Measurements from ENCODE around the gene TRAPPC10.
A peak's percentile ranks its signal among the peaks of the same experiment; 100 is the strongest.
"Not testable (repeated sequence)": the region's sequence is repeated elsewhere in the genome, so short reads cannot be mapped to it uniquely, and the experiment has no call there.

The TRAPPC10 gene

DNA sequence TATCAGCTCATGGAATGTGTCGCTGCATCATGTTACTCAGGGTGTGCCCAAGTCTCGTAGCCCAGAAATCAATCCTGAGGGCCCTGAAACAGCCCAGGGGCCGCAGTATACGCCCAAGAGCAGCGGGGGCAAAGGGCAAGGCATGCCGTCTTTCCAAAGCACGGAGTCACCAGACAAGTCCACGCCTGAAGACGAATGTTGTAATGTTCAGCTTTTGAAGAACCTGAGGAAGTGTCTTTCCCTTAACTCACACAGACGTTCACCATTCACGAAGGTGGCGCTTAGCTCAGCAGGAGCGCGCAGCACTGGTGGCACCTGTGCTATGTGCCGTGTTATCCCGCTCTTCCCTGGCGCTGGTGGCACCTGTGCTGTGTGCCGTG, 76.3 kb downstream of the TRAPPC10 start:
- Mint-ChIP-seq H3K27ac (peak overlapping the region; percentile 99), H3K4me3 (peak overlapping the region; percentile 32), H3K27me3 (no peaks in the 10 kb centered on the region), H3K9me3 (no peaks in the 10 kb centered on the region), H3K4me1 (ENCODE audit: low read depth) (peaks cover 77% of the 10 kb centered on the region), H3K36me3 (ENCODE audit: low read depth) (peaks cover 75% of the 10 kb centered on the region)

- Mint-ChIP-seq H3K36me3 (ENCODE audit: low read depth) (peaks cover 76% of the 10 kb centered on the region), H3K4me3 (peak overlapping the region; percentile 50), H3K9me3 (no peaks in the 10 kb centered on the region), H3K27ac (peak overlapping the region; percentile 84), H3K27me3 (no peaks in the 10 kb centered on the region), H3K4me1 (ENCODE audit: low read depth) (peaks cover 68% of the 10 kb centered on the region)
These were observed 77.1 kb downstream of the TRAPPC10 start for GRCh38 chr21:44089001-44089911.

DNA sequence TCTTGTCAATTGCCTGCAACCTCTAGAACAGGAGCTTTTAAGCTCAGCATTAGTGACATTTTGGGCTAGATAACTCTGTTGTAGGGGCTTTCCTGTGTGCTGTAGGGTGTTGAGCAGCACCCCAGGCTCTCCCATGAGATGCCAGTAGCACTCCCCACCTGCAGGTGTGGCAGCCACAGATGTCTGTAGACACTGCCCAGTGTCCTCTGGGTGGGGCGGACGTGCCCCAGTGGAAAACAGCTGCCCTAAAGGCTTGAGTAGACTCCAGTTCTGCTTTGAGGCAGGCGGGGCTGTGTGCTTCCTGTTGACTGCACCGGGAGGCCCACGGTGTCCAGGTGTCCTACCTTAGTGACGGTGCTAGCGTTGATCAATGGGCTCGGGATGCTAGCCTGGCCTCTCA, 78.2 kb downstream of the TRAPPC10 start:
- Mint-ChIP-seq H3K4me3 (no peak overlapping the region), H3K4me1 (ENCODE audit: low read depth) (peaks cover 61% of the 10 kb centered on the region), H3K27me3 (no peaks in the 10 kb centered on the region), H3K27ac (peak overlapping the region; percentile 84), H3K9me3 (no peaks in the 10 kb centered on the region), H3K36me3 (ENCODE audit: low read depth) (peaks cover 70% of the 10 kb centered on the region)

- Mint-ChIP-seq H3K27me3 (no peaks in the 10 kb centered on the region), H3K9me3 (no peaks in the 10 kb centered on the region), H3K36me3 (ENCODE audit: low read depth) (peaks cover 54% of the 10 kb centered on the region), H3K4me1 (ENCODE audit: low read depth) (peaks cover 42% of the 10 kb centered on the region), H3K27ac (no peak overlapping the region), H3K4me3 (no peak overlapping the region)
These were observed 80.1 kb downstream of the TRAPPC10 start for GRCh38 chr21:44092211-44092610.

DNA sequence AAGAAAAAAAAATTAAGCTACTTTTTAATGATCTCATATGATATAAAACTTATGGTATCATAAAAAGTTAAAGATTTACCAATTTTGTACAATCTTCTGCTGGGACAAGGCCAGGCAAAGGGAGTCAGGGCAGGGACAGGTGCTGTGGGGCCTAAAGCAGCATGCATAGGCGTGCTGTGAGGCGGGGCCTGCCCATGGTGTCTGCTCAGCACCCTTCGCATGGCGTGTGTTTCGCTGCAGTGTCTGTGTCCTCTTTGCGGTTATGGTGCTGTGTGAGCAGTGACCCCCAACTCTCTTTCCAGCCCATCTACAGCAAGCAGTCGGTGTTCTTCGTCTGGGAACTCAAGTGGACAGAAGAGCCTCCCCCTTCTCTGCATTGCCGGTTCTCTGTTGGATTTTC, 81.7 kb downstream of the TRAPPC10 start:
- H3K9me3 Mint-ChIP-seq: no peaks in the 10 kb centered on the region
- peaks cover 27% of the 10 kb centered on the region for H3K4me1 Mint-ChIP-seq (ENCODE audit: low read depth)
- H3K27me3 Mint-ChIP-seq: no peaks in the 10 kb centered on the region
- no peak overlapping the region for H3K4me3 Mint-ChIP-seq
- peak overlapping the region; percentile 29 for H3K27ac Mint-ChIP-seq
- peaks cover 40% of the 10 kb centered on the region for H3K36me3 Mint-ChIP-seq (ENCODE audit: low read depth)

DNA sequence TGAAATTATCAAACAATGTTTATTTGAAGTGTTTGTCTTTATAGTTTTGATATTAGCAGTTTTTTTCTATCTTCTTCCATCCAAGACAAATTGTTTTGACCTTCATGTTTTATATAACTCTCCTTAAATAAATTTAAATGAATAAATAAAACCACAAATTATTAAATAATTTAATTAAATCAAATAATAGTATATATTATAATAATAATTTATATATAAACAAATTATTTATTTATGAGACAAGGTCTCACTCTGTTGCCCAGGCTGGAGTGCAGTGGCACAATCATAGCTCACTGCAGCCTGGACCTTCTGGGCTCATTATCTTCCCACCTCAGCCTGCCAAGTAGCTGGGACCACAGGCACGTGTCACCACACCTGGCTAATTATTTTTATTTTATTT, 82.7 kb downstream of the TRAPPC10 start:
- Mint-ChIP-seq H3K9me3 (no peaks in the 10 kb centered on the region), H3K36me3 (ENCODE audit: low read depth) (peaks cover 29% of the 10 kb centered on the region), H3K4me1 (ENCODE audit: low read depth) (peaks cover 16% of the 10 kb centered on the region), H3K27me3 (no peaks in the 10 kb centered on the region), H3K27ac (no peak overlapping the region), H3K4me3 (no peak overlapping the region)

DNA sequence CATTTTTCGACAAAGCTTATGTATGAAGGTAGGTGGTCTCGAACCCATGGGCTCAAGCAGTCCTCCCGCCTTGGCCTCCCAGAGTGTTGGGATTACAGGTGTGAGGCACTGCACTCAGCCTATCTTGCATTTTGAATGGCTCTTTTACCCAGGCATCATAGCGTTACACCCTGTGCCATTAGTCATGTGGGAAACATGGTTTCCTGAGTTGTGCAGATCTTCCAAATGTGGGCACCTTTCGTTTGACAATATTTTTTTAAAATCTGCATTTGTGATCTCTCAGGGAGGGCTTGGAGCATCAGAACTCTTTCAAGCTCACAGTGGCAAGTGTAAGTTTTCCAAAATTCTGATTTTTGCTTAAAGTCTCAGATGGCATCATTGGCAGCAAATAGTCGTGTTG, 86.4 kb downstream of the TRAPPC10 start:
- not testable (repeated sequence) for H3K27ac Mint-ChIP-seq; H3K4me3 Mint-ChIP-seq; H3K4me1 Mint-ChIP-seq (ENCODE audit: low read depth); H3K27me3 Mint-ChIP-seq; H3K9me3 Mint-ChIP-seq
- peaks cover 12% of the 10 kb centered on the region for H3K36me3 Mint-ChIP-seq (ENCODE audit: low read depth)

GRCh38 chr21:44098964-44099363, 86.9 kb downstream of the TRAPPC10 start:
- H3K4me1 Mint-ChIP-seq (ENCODE audit: low read depth); H3K4me3 Mint-ChIP-seq; H3K36me3 Mint-ChIP-seq (ENCODE audit: low read depth); H3K27ac Mint-ChIP-seq; H3K9me3 Mint-ChIP-seq; H3K27me3 Mint-ChIP-seq: not testable (repeated sequence)

- H3K4me1 Mint-ChIP-seq (ENCODE audit: low read depth); H3K36me3 Mint-ChIP-seq (ENCODE audit: low read depth); H3K27me3 Mint-ChIP-seq; H3K27ac Mint-ChIP-seq; H3K9me3 Mint-ChIP-seq: not testable (repeated sequence)
- peak within 1 kb of the TSS; percentile 48 for H3K4me3 Mint-ChIP-seq
These were observed 95.0 kb downstream of the TRAPPC10 start, which contains the start of gene PWP2 for GRCh38 chr21:44107026-44107501. TSS of gene PWP2 (plus strand) at chr21:44107399. CDS start at chr21:44107417, 18 bp downstream.

GRCh38 chr21:44107589-44107988, 95.5 kb downstream of the TRAPPC10 start:
- not testable (repeated sequence) for H3K27me3 Mint-ChIP-seq; H3K9me3 Mint-ChIP-seq; H3K27ac Mint-ChIP-seq; H3K4me1 Mint-ChIP-seq (ENCODE audit: low read depth); H3K36me3 Mint-ChIP-seq (ENCODE audit: low read depth); H3K4me3 Mint-ChIP-seq

- H3K27ac Mint-ChIP-seq; H3K9me3 Mint-ChIP-seq; H3K4me3 Mint-ChIP-seq; H3K27me3 Mint-ChIP-seq; H3K36me3 Mint-ChIP-seq (ENCODE audit: low read depth); H3K4me1 Mint-ChIP-seq (ENCODE audit: low read depth): not testable (repeated sequence)
These were observed 101.7 kb downstream of the TRAPPC10 start for GRCh38 chr21:44113702-44114371.

DNA sequence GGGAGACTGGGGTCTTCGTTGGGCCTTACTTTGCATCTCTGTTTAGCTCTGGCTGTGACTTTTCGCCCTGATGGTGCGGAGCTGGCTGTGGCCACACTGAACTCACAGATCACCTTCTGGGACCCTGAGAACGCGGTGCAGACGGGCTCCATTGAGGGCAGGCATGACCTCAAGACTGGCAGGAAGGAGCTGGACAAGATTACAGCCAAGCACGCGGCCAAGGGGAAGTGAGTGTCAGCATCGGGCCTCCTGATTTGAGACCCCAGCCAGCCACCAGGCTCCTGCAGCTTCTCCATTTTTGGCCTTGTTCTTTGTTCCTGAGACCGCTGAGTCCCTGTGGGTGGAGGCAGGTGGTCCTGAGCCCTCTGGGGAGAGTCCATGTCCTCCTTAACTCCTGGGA, 110.0 kb downstream of the TRAPPC10 start:
- H3K9me3 Mint-ChIP-seq; H3K36me3 Mint-ChIP-seq (ENCODE audit: low read depth); H3K4me1 Mint-ChIP-seq (ENCODE audit: low read depth); H3K27me3 Mint-ChIP-seq; H3K4me3 Mint-ChIP-seq; H3K27ac Mint-ChIP-seq: not testable (repeated sequence)

DNA sequence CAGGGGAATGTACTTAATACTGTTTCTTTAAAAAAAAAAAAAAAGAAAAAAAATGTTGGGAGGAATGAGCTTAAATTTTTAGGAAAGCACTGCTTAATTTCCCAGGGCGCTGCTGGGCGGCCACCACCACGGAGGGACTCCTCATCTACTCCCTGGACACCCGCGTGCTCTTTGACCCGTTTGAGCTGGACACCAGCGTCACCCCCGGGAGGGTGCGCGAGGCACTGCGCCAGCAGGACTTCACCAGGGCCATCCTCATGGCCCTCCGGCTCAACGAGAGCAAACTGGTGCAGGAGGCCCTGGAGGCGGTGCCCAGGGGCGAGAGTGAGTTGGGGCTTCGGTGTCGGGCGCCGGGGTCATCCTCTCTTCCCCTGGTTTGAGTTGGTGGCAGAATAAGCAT, 115.7 kb downstream of the TRAPPC10 start:
- H3K36me3 Mint-ChIP-seq (ENCODE audit: low read depth); H3K27ac Mint-ChIP-seq; H3K4me3 Mint-ChIP-seq; H3K4me1 Mint-ChIP-seq (ENCODE audit: low read depth); H3K9me3 Mint-ChIP-seq; H3K27me3 Mint-ChIP-seq: not testable (repeated sequence)

DNA sequence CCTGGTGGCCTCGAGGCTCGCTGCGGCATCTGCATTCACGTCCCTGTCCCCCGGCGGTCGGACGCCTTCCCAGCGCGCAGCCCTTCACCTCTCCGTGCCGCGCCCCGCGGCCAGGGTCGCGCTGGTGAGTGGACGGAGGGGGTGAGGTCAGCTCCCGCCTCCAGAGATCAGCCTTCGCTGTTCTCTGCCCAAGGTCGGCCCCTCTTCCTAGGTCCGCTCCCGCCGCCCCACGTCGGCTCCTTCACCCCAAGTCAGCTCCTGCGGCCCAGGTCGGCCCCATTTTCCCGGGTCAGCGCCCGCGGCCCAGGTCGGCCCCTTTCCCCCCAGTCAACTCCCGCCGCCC, 121.6 kb downstream of the TRAPPC10 start:
- not testable (repeated sequence) for H3K36me3 Mint-ChIP-seq (ENCODE audit: low read depth); H3K4me1 Mint-ChIP-seq (ENCODE audit: low read depth); H3K27ac Mint-ChIP-seq; H3K4me3 Mint-ChIP-seq; H3K9me3 Mint-ChIP-seq; H3K27me3 Mint-ChIP-seq

GRCh38 chr21:44134732-44135131, 122.6 kb downstream of the TRAPPC10 start:
- H3K27me3 Mint-ChIP-seq, H3K27ac Mint-ChIP-seq, H3K9me3 Mint-ChIP-seq: not testable (repeated sequence)

GRCh38 chr21:44138039-44138438, 125.9 kb downstream of the TRAPPC10 start:
- H3K4me3 Mint-ChIP-seq; H3K27me3 Mint-ChIP-seq; H3K27ac Mint-ChIP-seq; H3K4me1 Mint-ChIP-seq (ENCODE audit: low read depth); H3K36me3 Mint-ChIP-seq (ENCODE audit: low read depth); H3K9me3 Mint-ChIP-seq: not testable (repeated sequence)

More at GRCh38 chr21:44134732-44135131, 122.6 kb downstream of the TRAPPC10 start:
- H3K4me3 Mint-ChIP-seq; H3K36me3 Mint-ChIP-seq (ENCODE audit: low read depth); H3K4me1 Mint-ChIP-seq (ENCODE audit: low read depth): not testable (repeated sequence)

Measured in stimulated activated naive CD8-positive, alpha-beta T cell treated with anti-CD3 and anti-CD28 coated beads, Interleukin-15, Interleukin-2, amounts not matched to agents 100 ng/mL and 50 ng/mL, for 24 hours (primary cell).